NCI-H1048 (cell line): ENCODE results near the gene MYO3B.
"Not testable (repeated sequence)": the region's sequence is repeated elsewhere in the genome, so short reads cannot be mapped to it uniquely, and the experiment has no call there.

Experiments used
- DNase-seq: peaks from one replicate; lab custom pipeline; 2025; lab: John Stamatoyannopoulos, UW

MYO3B gene

GRCh38 chr2:170261566-170261965, 83.6 kb downstream of the MYO3B start:
- DNase-seq, result no peak

- DNase-seq, result no peak
Observed at GRCh38 chr2:170262343-170262742, 84.4 kb downstream of the MYO3B start.

- DNase-seq, result no peak
Observed at GRCh38 chr2:170262806-170263205, 84.9 kb downstream of the MYO3B start.

GRCh38 chr2:170263728-170264521, 86.0 kb downstream of the MYO3B start:
- not testable (repeated sequence) for DNase-seq

- DNase-seq, result no peak
Observed at GRCh38 chr2:170264522-170264860, 86.5 kb downstream of the MYO3B start.

- DNase-seq, result no peak
Observed at GRCh38 chr2:170264865-170265264, 86.9 kb downstream of the MYO3B start.

- no peak for DNase-seq
Observed at GRCh38 chr2:170265321-170265720, 87.4 kb downstream of the MYO3B start.

GRCh38 chr2:170266358-170266757, 88.4 kb downstream of the MYO3B start:
- DNase-seq, result no peak

- DNase-seq, result no peak
Observed at GRCh38 chr2:170267071-170267470, 89.1 kb downstream of the MYO3B start.

GRCh38 chr2:170270278-170270864, 92.4 kb downstream of the MYO3B start:
- DNase-seq, result no peak

- no peak for DNase-seq
Observed at GRCh38 chr2:170271340-170271739, 93.4 kb downstream of the MYO3B start.

GRCh38 chr2:170276056-170276455, 98.1 kb downstream of the MYO3B start:
- DNase-seq, result no peak

GRCh38 chr2:170276925-170277629, 99.1 kb downstream of the MYO3B start:
- no peak for DNase-seq

GRCh38 chr2:170277951-170278350, 100.0 kb downstream of the MYO3B start:
- no peak for DNase-seq

- DNase-seq, result not testable (repeated sequence)
Observed at GRCh38 chr2:170279615-170280014, 101.7 kb downstream of the MYO3B start.

- DNase-seq, result no peak
Observed at GRCh38 chr2:170282851-170283250, 104.9 kb downstream of the MYO3B start.

GRCh38 chr2:170284205-170284604, 106.3 kb downstream of the MYO3B start:
- no peak for DNase-seq

GRCh38 chr2:170288859-170289258, 110.9 kb downstream of the MYO3B start:
- DNase-seq, result no peak

- no peak for DNase-seq
Observed at GRCh38 chr2:170291474-170291873, 113.5 kb downstream of the MYO3B start.

GRCh38 chr2:170292415-170292814, 114.5 kb downstream of the MYO3B start:
- no peak for DNase-seq

- DNase-seq, result no peak
Observed at GRCh38 chr2:170297496-170297895, 119.5 kb downstream of the MYO3B start.

- no peak for DNase-seq
Observed at GRCh38 chr2:170298115-170298514, 120.2 kb downstream of the MYO3B start.

- no peak for DNase-seq
Observed at GRCh38 chr2:170298861-170299429, 121.0 kb downstream of the MYO3B start.
